Pancreas (tissue), 10 donors: ENCODE results near the gene PPIL1. TPM values are rescaled to one million over a fixed set of nuclear protein-coding genes. Genes with fewer than 3 reads are reported as not detected.

Experiments
- ATAC-seq, 4 donors: fragments of 200-7000 bp; cut with Tn5 transposase; one replicate each; pipeline versions ENCODE4 v1.8.0 to v1.9.1; 2020; ENCODE audit warnings: mild to moderate bottlenecking in 4 of 4, moderate library complexity in 4 of 4
- DNase-seq, 6 donors: peaks; one replicate each; pipeline ENCODE4 v3.0.0-alpha.2; 2020
- FAIRE-seq: peaks from 2 replicates; lab custom pipeline; 2012; peaks lifted over from hg19 to GRCh38; lab: Jason Lieb, UNC
- H3K27ac ChIP-seq, 4 donors: fragments of 200-600 bp; sonication (generic); 1 replicate in 3 of 4; 2 replicates in 1 of 4; pipeline versions ENCODE4 v1.5.0 to v1.8.0; 2020
- H3K27me3 ChIP-seq, 4 donors: fragments of 200-600 bp; one replicate each; pipeline ENCODE4 v1.8.0; 2021
- H3K36me3 ChIP-seq, 3 donors: fragments of 200-600 bp; sonication (generic) in 1 of 3; one replicate each; pipeline versions ENCODE4 v1.5.0 to v1.8.0; 2020 to 2021
- H3K4me1 ChIP-seq, 3 donors: fragments of 200-600 bp; one replicate each; pipeline ENCODE4 v1.8.0; 2021
- H3K4me3 ChIP-seq, 4 donors: fragments of 200-600 bp; sonication (generic) in 2 of 4; one replicate each; pipeline versions ENCODE4 v1.5.0 to v1.8.0; 2020 to 2021
- H3K9me3 ChIP-seq, 4 donors: fragments of 200-600 bp; one replicate each; pipeline ENCODE4 v1.8.0; 2021
- WGBS, 2 donors: extraction: QIAGEN DNeasy Blood & Tissue Kit; methylation state at CpG; one replicate each; pipeline ENCODE4 v1.1.7; 2013; 5-methylcytosine and 5-hydroxymethylcytosine counted together
- intact Hi-C, 3 donors: fragments of 100-400 bp; cut with DNase I; formaldehyde crosslinking; loops; one replicate each; pipeline versions ENCODE4 v1.11.1 to v1.14.2; 2022
- polyA plus RNA-seq, 2 donors: library from polyadenylated mRNA; stranded (reverse); fragments of 200-250 nt; gene quantifications; one replicate each; pipeline ENCODE4 v1.2.3, GENCODE V29; 2013
- total RNA-seq, 6 donors: library from RNA; stranded (reverse); fragmentation: NEBNext Ultra II Directional in 4 of 6; extraction: Animal tissue kit (Norgen Biotek cat#: 25700) in 4 of 6; gene quantifications; one replicate each; pipeline versions ENCODE4 v1.2.1 to v1.2.4, GENCODE V29; 2021 to 2023
- TF ChIP-seq, protein P1 (sequence below), 4 donors: fragments of 200-600 bp; sonication (generic) in 3 of 4; IDR thresholded peaks; one replicate each; pipeline versions ENCODE4 v1.5.0 to v1.8.0; 2021; ENCODE audit warnings: antibody characterized with exemption in 4 of 4
- donor health status: healthy with polysubstance abuse.
- donor health status: DM: no; HTN: no; CAD: no; lungs with moderate emphysema.
- donor health status: DM: no; HTN: no; CAD: no.
- donor health status: control.
- donor health status: control.
- donor health status: Bipolar disorder and iron deficiency.
- donor health status: DM: yes; HTN: yes; CAD: no.
- donor health status: DM: no; HTN: no; CAD: no.
- donor health status: DM: no; HTN: no; CAD: no.
- donor health status: DM: yes; HTN: yes; CAD: no.

Gene PPIL1
- total and polyA plus RNA-seq, 8 donors = 5.1 to 13.1 (median 8.7) TPM

DNA sequence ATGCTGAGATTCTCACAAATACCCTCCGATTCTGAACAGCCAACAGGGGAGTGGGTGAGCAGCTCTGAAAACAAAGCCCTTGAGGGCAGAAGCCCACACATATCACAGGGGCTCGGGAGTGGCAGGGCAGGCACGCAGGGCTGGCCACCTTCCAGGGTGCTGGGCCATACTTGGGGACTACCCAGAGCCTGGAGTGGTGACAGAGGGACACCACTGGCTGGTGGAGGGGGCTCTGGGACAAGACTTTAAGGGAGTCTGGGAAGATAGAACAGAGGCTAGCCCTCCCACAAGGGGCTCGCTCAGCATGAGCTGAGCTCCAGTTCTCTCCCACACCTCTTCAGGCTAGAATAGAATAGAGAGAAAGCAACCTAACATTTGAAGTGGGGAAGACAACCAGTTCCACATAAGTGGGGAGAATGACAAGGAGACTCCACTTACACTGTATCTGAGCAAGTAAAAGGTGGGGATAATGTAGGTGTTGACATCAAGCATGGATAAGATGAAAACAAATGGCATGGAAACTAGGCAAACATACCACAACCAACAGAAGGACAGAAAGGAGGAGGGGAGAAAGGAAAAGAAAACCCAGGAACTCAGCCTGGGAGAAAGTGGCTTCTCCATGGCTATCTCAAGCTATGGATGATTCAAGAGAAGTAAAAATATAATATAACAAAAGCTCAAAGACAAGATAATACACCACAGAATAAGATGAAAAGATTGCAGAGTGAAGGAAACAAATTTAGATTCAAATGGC, 7.0 kb downstream of the PPIL1 start:
- Histone ChIP-seq H3K27me3 (no peaks in the 10 kb centered on the region), H3K4me3 (no peak overlapping the region), H3K4me1 (peaks cover 0 to 14% (median 0%) of the 10 kb centered on the region in 3 donors), H3K36me3 (no peaks in the 10 kb centered on the region), H3K9me3 (no peaks in the 10 kb centered on the region), H3K27ac (no peak overlapping the region)
- DNase-seq = no peak
- TF ChIP-seq, protein P1, sequence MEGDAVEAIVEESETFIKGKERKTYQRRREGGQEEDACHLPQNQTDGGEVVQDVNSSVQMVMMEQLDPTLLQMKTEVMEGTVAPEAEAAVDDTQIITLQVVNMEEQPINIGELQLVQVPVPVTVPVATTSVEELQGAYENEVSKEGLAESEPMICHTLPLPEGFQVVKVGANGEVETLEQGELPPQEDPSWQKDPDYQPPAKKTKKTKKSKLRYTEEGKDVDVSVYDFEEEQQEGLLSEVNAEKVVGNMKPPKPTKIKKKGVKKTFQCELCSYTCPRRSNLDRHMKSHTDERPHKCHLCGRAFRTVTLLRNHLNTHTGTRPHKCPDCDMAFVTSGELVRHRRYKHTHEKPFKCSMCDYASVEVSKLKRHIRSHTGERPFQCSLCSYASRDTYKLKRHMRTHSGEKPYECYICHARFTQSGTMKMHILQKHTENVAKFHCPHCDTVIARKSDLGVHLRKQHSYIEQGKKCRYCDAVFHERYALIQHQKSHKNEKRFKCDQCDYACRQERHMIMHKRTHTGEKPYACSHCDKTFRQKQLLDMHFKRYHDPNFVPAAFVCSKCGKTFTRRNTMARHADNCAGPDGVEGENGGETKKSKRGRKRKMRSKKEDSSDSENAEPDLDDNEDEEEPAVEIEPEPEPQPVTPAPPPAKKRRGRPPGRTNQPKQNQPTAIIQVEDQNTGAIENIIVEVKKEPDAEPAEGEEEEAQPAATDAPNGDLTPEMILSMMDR (IDR thresholded peaks at IDR 0.05) = no peak
- WGBS, 2 donors = 68 to 77% methylated on average over 4 of the region's 4 CpGs
- no peak for FAIRE-seq
- intact Hi-C loops = no loop called here
- no peak for ATAC-seq

DNA sequence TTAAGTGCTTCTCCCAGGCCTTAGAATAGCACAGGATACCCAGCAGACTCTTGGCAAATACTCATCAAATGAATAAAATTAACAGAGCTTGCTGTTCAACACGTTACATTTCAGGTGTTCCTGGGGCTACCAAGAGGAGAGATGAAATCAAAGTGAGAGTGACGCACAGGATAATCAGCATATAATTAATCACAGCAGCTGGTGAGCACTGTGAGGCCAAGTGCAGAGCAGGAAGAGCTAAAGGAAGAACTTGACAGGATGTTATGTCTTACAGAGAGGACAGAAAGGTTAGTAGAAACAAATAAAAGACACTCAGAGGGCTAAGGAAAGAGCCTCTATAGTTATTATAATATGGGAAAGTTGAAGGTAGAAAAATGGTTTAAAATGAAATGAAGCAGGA, 8.8 kb downstream of the PPIL1 start:
- FAIRE-seq = no peak
- Histone ChIP-seq H3K9me3 (no peaks in the 10 kb centered on the region), H3K36me3 (no peaks in the 10 kb centered on the region), H3K27me3 (no peaks in the 10 kb centered on the region), H3K4me1 (no peaks in the 10 kb centered on the region), H3K27ac (no peak overlapping the region), H3K4me3 (no peak overlapping the region)
- intact Hi-C loops = no loop called here
- TF ChIP-seq, protein P1 (IDR thresholded peaks at IDR 0.05) = no peak
- WGBS, 2 donors = 71 to 84% methylated on average over 2 of the region's 2 CpGs
- no peak for DNase-seq
- peak in 2 of 4 donors; percentile 49 to 51 for ATAC-seq

DNA sequence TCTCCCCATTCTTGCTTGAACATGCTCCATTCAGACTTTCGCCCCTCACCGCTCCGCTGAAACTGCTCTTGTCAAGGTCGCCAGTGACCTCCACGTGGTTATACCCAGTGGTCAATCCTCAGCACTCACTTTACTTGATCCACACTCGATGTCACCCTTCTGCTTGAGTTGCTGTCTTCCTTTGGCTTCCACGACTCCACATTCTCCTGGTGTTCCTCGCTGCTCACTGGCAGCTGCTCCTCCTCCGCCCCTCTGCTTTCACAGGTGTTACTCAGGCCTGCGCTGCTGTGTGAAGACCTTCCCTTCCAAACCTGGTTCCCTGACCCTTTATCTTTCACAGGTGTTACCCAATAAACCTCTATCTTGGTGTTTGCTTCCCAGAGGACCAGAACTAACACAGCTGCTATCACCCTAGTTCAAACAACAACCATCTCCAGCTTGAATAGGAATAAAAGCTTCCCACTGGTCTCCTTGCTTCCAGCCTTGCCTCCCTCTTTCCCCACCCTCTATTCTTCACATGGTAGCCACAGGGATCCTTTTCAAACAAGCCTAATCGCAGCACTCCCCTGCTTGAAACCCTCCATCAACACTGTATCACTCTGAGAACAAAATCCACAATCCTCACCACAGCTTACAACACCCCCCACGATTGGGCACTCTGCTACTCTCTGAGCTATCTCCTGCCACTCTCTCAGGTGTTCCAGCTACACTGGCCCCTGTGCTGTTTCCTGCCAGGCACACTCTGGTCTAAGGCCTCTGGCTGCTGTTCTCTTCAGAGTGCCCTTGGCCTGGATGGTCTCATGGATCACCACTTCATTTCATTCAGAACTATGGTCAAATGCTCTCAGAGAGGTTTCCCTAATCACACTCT, 10.7 kb downstream of the PPIL1 start:
- no peak overlapping the region for H3K4me3 ChIP-seq
- 53 to 61% methylated on average over 12 of the region's 12 CpGs for WGBS, 2 donors
- H3K36me3 ChIP-seq = no peaks in the 10 kb centered on the region
- no peak overlapping the region for H3K27ac ChIP-seq
- H3K27me3 ChIP-seq = no peaks in the 10 kb centered on the region
- FAIRE-seq = no peak
- no peak for DNase-seq
- H3K4me1 ChIP-seq = no peaks in the 10 kb centered on the region
- no peaks in the 10 kb centered on the region for H3K9me3 ChIP-seq
- intact Hi-C loops = no loop called here
- TF ChIP-seq, protein P1 (IDR thresholded peaks at IDR 0.05) = no peak
- peak in 3 of 4 donors; percentile 10 to 36 (median 31) for ATAC-seq

DNA sequence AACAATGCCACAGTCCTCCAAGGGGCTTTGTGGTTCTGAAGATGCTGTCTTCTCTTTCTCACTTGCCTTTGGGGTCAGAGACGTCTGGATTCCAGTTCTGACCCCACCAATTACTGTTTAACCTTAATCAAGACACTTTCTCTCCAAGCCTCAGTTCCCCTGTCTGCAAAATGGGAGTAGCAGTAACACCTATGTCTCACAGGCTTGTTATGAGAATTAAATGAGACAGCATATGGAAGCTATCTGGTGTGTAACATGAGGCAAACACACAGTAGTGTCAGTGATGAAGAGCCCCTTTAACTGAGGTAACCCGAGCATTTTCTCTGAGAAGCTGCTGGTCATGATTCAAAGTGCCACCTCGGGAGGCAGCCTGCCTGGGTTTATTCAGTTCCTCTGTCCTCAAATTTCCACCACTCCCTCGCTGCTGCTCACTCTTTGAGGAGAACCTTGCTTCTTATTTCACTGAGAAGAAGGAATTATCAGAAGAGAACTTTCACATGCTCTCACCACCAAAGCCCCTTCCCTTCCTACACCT, 11.7 kb downstream of the PPIL1 start:
- intact Hi-C loops = no loop called here
- 88 to 90% methylated on average over 4 of the region's 4 CpGs for WGBS, 2 donors
- TF ChIP-seq, protein P1 (IDR thresholded peaks at IDR 0.05) = no peak

More for the DNA sequence above, 11.7 kb downstream of the PPIL1 start:
- FAIRE-seq (no peak), DNase-seq (no peak), ATAC-seq (no peak)
- Histone ChIP-seq H3K27me3 (no peaks in the 10 kb centered on the region), H3K27ac (no peak overlapping the region), H3K4me1 (no peaks in the 10 kb centered on the region), H3K4me3 (no peak overlapping the region), H3K9me3 (no peaks in the 10 kb centered on the region), H3K36me3 (no peaks in the 10 kb centered on the region)
